Activated B cell treated with CpG ODN at 0.5 μM for 24 hours (primary cell): ENCODE data around the gene SLC43A1. TPM values are rescaled to one million over a fixed set of nuclear protein-coding genes. Genes with fewer than 3 reads are reported as not detected.

Source experiments
- ATAC-seq: fragments of 200-7000 bp; cut with Tn5 transposase; one replicate; pipeline ENCODE4 v1.10.0; 2021; ENCODE audit warnings: low read depth, mild to moderate bottlenecking, moderate library complexity
- CTCF ChIA-PET: fragments of 350-600 bp; sonication (Branson Sonifier 250); formaldehyde crosslinking; loops from one replicate; lab custom pipeline; 2021; ENCODE audit warnings: antibody characterized with exemption; lab: Charles Lee
- POLR2A ChIA-PET: fragments of 350-600 bp; sonication (Branson Sonifier 250); formaldehyde crosslinking; loops from one replicate; lab custom pipeline; 2021; ENCODE audit warnings: antibody characterized with exemption; lab: Charles Lee
- DNase-seq: peaks from one replicate; pipeline ENCODE4 v3.0.0; 2022
- H3K27ac Mint-ChIP-seq: one replicate; pipeline ENCODE4 v1.8.0; 2020; ENCODE audit warnings: mixed read lengths
- H3K27me3 Mint-ChIP-seq: one replicate; pipeline ENCODE4 v1.8.0; 2021; ENCODE audit warnings: mixed read lengths
- H3K36me3 Mint-ChIP-seq: one replicate; pipeline ENCODE4 v1.8.0; 2021; ENCODE audit warnings: low read depth, mixed read lengths
- H3K4me1 Mint-ChIP-seq: one replicate; pipeline ENCODE4 v1.8.0; 2021; ENCODE audit warnings: mixed read lengths
- H3K4me3 Mint-ChIP-seq: one replicate; pipeline ENCODE4 v1.8.0; 2020; ENCODE audit warnings: mild to moderate bottlenecking, mixed read lengths
- H3K9me3 Mint-ChIP-seq: one replicate; pipeline ENCODE4 v1.8.0; 2020; ENCODE audit warnings: mixed read lengths
- intact Hi-C: fragments of 100-400 bp; cut with micrococcal nuclease; formaldehyde crosslinking; loops from one replicate; pipeline ENCODE4 v1.15.1; 2024
- total RNA-seq: library from RNA; stranded (reverse); gene quantifications from 2 replicates; pipeline ENCODE4 v1.2.3, GENCODE V29; 2022
- TF ChIP-seq, protein P1 (sequence below): fragments of 200-600 bp; IDR thresholded peaks from one replicate; pipeline ENCODE4 v1.8.0; 2022; ENCODE audit warnings: antibody characterized with exemption, mild to moderate bottlenecking

The SLC43A1 gene
- total RNA-seq, 1 donor from 2014 or later: 12.8 TPM

DNA sequence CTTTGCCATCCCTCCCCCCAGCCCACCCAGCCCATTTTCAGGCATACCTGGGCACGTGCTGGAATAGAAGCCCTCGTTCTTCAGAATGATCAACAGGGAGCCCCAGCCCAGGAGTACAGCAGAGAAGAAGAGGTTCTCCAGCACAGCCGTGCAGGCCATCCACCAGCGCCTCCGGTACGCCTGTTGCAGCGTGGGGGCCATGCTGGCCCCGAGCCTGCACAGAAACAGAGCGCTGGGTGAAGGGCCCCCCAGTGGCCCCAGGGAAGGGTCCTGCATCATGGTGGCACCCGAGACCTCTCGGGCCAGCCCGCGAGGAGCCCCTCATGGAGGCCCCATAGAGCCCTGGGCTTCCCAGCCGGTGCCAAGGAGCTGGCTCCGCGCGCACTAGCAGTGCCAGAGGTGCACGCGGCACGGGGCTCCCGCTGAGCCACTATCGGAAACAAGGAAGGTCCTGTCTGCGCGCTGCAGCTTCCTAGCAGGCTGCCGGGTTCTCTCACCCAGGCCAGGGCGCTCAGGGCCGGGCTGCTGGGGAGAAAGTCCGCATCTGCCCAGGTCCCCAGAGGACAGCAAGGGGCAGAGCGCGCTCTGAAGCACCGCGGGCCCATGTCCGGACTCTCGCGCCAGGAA is 1.5 kb downstream of the SLC43A1 start:
- POLR2A ChIA-PET: interaction anchor here (0.7 to 3.6 kb wide), 6 partner anchors 12 to 189 kb away, joined by 3 to 18 read pairs (median 5); partner anchors contain the start of gene TNKS1BP1
- H3K9me3 Mint-ChIP-seq: no peaks in the 10 kb centered on the region
- H3K27ac Mint-ChIP-seq: no peak overlapping the region
- DNase-seq (peak; percentile 36), ATAC-seq (peak; percentile 33)
- no peaks in the 10 kb centered on the region for H3K27me3 Mint-ChIP-seq
- TF ChIP-seq, protein P1, sequence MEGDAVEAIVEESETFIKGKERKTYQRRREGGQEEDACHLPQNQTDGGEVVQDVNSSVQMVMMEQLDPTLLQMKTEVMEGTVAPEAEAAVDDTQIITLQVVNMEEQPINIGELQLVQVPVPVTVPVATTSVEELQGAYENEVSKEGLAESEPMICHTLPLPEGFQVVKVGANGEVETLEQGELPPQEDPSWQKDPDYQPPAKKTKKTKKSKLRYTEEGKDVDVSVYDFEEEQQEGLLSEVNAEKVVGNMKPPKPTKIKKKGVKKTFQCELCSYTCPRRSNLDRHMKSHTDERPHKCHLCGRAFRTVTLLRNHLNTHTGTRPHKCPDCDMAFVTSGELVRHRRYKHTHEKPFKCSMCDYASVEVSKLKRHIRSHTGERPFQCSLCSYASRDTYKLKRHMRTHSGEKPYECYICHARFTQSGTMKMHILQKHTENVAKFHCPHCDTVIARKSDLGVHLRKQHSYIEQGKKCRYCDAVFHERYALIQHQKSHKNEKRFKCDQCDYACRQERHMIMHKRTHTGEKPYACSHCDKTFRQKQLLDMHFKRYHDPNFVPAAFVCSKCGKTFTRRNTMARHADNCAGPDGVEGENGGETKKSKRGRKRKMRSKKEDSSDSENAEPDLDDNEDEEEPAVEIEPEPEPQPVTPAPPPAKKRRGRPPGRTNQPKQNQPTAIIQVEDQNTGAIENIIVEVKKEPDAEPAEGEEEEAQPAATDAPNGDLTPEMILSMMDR: no peak
- intact Hi-C loops: loop anchor here (1.0 to 10.0 kb wide), 4 partner anchors 15 to 1641 kb away; no protein-coding TSS in a partner anchor
- H3K36me3 Mint-ChIP-seq: peaks cover 4% of the 10 kb centered on the region
- peaks cover 43% of the 10 kb centered on the region for H3K4me1 Mint-ChIP-seq
- H3K4me3 Mint-ChIP-seq: peak overlapping the region; percentile 97
- CTCF ChIA-PET: interaction anchor here (1.4 to 6.7 kb wide), 6 partner anchors 13 to 127 kb away, joined by 3 to 45 read pairs (median 9); no protein-coding TSS in a partner anchor

DNA sequence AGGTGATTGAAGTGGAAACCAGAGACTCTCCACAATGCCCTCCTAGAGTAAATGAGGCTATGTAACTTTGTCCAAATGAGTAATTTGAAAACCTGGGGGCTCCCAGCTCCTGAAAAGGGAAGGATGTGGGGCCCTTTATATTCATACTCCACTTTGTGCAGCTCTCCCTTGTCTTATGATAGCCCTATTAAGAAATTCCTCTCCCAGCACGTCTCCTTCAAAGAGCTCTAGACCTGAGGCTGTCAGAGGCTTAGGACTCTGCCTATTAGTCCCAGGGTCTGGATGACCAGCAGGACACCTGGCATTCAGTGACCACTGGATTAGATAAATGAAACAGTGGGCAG is 2.1 kb downstream of the SLC43A1 start:
- DNase-seq: no peak
- peak overlapping the region; percentile 67 for H3K4me3 Mint-ChIP-seq
- H3K27ac Mint-ChIP-seq: no peak overlapping the region
- no peaks in the 10 kb centered on the region for H3K27me3 Mint-ChIP-seq
- H3K36me3 Mint-ChIP-seq: peaks cover 4% of the 10 kb centered on the region
- H3K9me3 Mint-ChIP-seq: no peaks in the 10 kb centered on the region
- CTCF ChIA-PET: interaction anchor here (1.2 to 6.7 kb wide), 5 partner anchors 13 to 57 kb away, joined by 3 to 45 read pairs (median 6); no protein-coding TSS in a partner anchor
- no peak for ATAC-seq
- TF ChIP-seq, protein P1: no peak
- intact Hi-C loops: loop anchor here (10.0 kb wide), 1 partner anchor 1641 kb away; no protein-coding TSS in a partner anchor
- POLR2A ChIA-PET: interaction anchor here (0.5 to 3.6 kb wide), 3 partner anchors 21 to 101 kb away, joined by 4 to 18 read pairs (median 4); no protein-coding TSS in a partner anchor
- H3K4me1 Mint-ChIP-seq: peaks cover 38% of the 10 kb centered on the region

DNA sequence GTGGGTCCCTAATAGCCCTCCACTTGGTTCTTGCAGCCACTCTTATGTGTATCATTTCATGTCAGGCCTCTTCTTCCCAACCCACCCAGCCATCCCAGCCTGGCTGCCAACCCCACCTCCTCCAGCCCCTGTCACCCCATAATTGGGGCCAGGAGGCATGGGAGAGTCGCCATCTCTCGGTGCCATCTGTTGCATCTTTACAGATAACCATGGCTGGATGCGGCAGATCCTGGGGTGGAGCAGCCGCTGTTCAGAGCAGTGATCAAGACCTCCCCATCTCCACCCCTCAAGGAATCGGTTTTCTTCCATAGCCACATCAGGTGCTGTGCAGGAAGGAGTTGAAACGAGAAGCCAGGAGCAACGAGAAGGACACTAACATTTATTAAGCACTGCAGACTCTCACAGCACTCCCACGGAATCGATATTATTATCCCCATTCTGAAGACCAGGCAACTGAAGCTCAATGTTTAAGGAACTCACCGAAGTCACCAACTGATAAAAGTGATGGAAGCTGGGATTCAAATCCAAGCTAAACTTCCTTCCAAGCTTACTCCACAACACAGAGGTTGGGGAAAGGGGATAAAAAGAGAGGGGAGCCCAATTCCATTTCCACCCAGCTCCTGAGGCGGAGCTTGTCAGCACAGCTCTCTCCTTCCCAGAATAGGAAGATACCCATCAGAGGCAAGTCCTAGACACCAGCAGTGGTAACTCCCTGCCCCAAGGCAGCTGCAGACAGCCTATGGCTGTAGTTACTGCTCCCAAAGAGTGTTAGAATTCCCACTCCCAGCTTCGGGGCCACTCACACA is 2.7 kb downstream of the SLC43A1 start:
- Mint-ChIP-seq H3K4me3 (peak overlapping the region; percentile 67), H3K4me1 (peaks cover 38% of the 10 kb centered on the region), H3K27ac (peak overlapping the region; percentile 71), H3K36me3 (peaks cover 4% of the 10 kb centered on the region), H3K27me3 (no peaks in the 10 kb centered on the region), H3K9me3 (no peaks in the 10 kb centered on the region)
- ATAC-seq (no peak), DNase-seq (no peak)
- ChIA-PET CTCF (interaction anchor here (1.2 to 6.7 kb wide), 5 partner anchors 14 to 57 kb away, joined by 3 to 45 read pairs (median 6); no protein-coding TSS in a partner anchor), POLR2A (interaction anchor here (0.5 to 3.6 kb wide), 4 partner anchors 20 to 1060 kb away, joined by 4 to 18 read pairs (median 4); no protein-coding TSS in a partner anchor)
- TF ChIP-seq, protein P1: no peak
- intact Hi-C loops: loop anchor here (10.0 kb wide), 1 partner anchor 1642 kb away; no protein-coding TSS in a partner anchor

DNA sequence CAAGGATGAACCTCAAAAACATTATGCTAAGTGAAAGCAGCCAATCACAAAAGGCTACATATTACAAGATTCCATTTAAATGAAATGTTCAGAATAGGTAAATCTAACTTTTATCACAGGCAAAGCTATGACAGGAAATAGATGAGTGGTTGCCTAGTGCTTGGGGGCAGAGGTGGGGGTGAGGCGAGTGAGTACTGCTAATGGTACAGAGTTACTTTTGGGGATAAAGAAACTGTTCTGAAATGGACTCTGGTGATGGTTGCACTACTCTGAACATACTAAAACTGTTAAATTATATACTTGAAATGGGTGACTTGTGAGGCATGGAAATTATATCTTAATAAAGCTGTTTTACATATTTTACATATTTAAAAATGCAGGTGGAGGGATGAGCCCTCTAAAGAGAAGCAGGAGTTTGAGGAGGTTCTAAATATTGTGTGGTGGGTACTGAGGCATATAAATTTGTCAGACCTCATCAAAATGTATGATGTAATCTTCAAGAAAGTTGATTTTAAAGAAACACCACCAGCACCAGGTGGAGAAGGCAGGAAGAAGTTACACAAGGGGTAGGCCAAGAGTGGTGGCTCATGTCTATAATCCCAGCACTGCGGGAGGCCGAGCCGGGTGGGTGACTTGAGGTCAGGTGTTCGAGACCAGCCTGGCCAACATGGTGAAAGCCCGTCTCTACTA is 3.6 kb downstream of the SLC43A1 start:
- ATAC-seq (peak; percentile 47), DNase-seq (no peak)
- Mint-ChIP-seq H3K4me3 (peak overlapping the region; percentile 4), H3K36me3 (peaks cover 4% of the 10 kb centered on the region), H3K27me3 (no peaks in the 10 kb centered on the region), H3K27ac (peak overlapping the region; percentile 71), H3K4me1 (peaks cover 38% of the 10 kb centered on the region), H3K9me3 (no peaks in the 10 kb centered on the region)
- ChIA-PET CTCF (interaction anchor here (2.0 to 2.3 kb wide), 2 partner anchors 18 to 55 kb away, joined by 7 to 9 read pairs; no protein-coding TSS in a partner anchor), POLR2A (interaction anchor here (0.6 to 1.1 kb wide), 3 partner anchors 18 to 187 kb away, joined by 3 read pairs; partner anchors contain the start of gene TNKS1BP1)
- TF ChIP-seq, protein P1: no peak
- intact Hi-C loops: loop anchor here (10.0 kb wide), 1 partner anchor 1643 kb away; no protein-coding TSS in a partner anchor
